GM12872 (cell line): Measurements from ENCODE around the gene NAT16.

Experiments
- CTCF ChIP-seq: IDR thresholded peaks from 3 replicates; pipeline ENCODE4 v1.5.1; 2011; ENCODE audit warnings: low read depth, mild to moderate bottlenecking, low read length, moderate library complexity; ENCODE audit not compliant: insufficient read depth

The NAT16 gene

GRCh38 chr7:101198476-101198875 is 18.4 kb upstream of the NAT16 start:
- TF ChIP-seq CTCF = no peak

DNA sequence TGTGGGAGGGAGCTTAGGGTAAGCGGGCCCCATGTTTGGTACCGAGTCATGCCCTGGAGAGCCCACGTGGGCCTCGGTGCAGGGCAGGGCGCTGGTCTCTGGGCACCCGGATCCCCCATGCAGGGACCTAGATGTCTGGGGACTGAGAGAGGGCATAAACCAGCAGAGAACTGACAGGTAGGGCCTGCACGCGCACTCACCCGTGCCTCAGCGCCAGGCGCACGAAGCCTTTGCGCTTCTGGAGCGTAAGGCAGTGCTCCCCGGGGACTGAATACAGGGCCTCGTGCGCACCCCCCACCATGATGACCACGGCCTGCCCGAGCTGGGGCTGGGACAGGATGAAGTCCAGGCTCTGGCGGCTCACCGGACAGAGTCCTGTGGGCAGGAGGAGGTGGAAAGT is 17.9 kb upstream of the NAT16 start:
- no peak for TF ChIP-seq CTCF

DNA sequence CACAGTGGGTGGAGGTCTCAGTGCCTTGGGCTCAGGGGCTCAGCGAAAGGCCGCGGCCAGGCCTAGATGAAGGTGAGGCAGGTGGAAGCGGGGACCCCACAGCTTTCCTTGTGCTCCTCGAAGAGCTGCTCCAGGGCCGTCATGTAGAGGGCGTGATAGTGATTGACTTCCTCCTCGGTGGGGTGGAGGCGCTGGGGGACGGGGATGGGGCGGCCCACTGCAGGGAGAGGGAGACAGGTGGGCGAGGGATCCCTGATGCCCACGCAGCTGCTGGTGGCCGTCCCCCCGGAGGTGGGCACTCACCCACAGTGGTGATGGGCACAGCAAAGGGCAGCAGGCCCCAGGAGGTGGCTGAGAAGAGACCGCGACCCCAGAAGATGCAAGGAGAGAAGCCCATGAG is 15.8 kb upstream of the NAT16 start:
- no peak for TF ChIP-seq CTCF

GRCh38 chr7:101189109-101189508 is 9.0 kb upstream of the NAT16 start:
- no peak for TF ChIP-seq CTCF

- TF ChIP-seq CTCF = no peak
These were observed 6.8 kb upstream of the NAT16 start for GRCh38 chr7:101186844-101187428.

GRCh38 chr7:101186194-101186593 is 6.1 kb upstream of the NAT16 start:
- TF ChIP-seq CTCF = no peak

GRCh38 chr7:101185258-101185839 is 5.3 kb upstream of the NAT16 start:
- TF ChIP-seq CTCF = no peak
